HG03095 (cell line): ENCODE measurements around the gene TMEM131.

ENCODE experiments used
- ATAC-seq: cut with Tn5 transposase; IDR thresholded peaks from one replicate; pipeline ENCODE4 v1.9.1; 2021; ENCODE audit warnings: moderate library complexity; ENCODE audit not compliant: unreplicated experiment

TMEM131 gene

DNA sequence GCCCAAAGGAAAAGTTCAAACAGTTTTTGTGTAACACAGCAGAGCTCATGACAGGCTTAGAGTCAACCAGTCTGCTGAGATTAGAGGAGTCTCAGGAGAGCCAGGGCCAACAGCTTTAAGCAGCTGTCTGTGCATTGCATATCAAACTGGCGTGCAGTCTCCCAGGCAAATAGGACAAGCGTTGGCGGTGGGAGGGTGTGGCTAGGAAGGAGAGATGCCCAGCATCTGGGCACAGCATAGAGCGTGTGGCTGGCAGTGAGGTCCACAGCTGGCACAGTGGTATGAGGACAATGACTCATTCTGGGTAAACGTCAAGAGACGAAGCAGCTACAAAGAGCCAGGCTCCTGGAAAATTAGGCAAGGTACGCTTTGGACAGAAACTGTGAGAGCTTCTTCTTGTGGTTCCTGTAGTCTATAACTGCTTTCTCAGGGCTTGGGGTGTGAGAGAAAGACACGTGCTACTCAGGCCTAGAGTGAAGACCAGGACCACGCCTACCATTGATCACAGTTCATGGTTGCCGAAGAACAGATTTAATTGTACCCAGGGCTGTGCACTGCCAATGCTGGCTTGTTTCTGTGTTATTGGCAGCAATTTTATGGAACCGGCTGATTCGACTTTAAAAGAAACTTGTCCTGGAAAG is 267.5 kb downstream of the TMEM131 start:
- ATAC-seq, result no peak

DNA sequence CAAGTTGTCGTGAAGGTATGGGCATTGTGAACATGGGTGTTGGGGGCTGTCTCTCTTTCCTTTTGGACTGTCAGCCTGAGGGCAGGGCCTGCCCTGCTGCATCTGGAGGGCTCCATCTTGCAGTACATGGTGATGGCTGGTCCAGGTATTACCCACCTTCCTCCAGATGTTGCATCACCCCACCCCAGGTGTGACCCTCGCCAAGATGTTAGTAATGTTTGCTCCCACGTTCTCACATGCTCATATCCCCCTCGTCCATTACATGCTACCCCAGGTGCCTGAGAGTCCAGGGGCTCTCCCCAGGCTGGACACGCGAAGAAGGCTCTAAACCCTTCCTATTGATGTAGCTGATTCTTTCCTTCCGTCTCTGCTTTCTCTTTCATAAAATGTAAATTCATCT is 268.5 kb downstream of the TMEM131 start:
- no peak for ATAC-seq

DNA sequence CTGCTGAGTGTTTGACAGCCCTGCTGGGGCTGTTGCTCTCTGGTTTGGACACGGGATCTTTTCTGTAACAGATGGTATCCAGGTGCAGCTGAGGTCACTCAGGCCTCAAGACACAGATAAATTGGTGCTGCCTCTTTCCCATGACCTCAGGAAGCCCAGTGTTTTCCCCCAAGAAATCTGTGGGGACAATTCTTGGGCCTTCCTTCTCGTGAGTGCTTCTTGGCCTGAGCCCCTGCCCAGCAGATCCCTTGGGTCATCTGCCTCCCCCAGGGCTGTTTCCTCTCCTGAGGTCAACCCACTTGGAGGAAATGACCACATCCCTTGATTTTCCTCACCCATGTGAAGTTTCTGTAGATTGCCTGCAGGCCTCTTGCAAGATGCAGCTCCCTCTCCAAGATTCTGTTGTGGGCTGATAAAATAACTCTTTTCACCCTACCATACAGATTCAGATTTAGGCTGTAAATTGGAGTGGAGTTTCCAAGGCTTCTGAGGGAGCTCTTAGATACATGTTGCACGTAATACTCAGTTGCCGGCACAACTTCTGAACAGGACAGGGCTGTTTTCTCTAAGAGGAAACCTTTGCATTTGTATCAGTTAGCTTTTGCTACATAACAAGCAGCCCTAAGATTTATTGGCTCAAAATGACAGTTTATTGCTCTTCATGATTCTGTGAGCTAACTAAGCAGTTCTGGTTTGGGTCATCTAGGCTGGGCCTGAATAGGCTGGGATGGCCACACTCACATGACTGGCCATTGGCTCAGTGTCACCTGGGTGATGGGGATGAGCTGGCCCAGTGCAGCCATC is 269.3 kb downstream of the TMEM131 start:
- no peak for ATAC-seq

DNA sequence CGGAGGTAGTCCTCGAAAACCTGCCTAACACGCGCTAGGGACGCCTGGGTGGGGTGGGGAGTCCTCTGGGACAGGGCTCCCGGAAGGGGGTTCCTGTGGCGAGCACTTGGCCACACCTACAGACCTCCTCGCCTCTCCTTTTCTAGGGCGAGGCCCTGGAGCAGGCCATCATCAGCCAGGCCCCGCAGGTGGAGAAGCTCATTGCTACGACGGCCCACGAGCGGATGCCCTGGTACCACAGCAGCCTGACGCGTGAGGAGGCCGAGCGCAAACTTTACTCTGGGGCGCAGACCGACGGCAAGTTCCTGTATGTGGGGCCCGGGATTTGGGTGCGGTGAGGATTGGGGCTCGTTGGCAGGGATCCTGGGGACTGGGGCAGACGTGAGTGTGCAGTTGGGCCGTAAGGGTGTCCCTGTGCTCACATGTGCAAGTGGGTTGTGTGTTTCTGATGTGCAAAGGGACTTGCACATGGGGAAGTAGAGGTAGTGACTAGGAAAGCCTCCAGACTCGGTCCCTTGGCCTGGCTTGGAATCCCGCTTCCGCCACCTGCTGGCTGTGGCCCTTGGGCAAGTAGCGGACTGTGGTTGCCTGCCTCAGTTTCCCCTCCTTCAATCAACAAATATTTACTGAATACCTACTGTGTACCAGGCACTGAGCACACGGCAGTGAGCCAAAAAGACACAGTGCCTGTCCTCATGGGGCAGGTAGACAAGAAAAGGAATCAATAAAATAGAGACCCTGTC is 270.6 kb downstream of the TMEM131 start:
- ATAC-seq, result no peak

DNA sequence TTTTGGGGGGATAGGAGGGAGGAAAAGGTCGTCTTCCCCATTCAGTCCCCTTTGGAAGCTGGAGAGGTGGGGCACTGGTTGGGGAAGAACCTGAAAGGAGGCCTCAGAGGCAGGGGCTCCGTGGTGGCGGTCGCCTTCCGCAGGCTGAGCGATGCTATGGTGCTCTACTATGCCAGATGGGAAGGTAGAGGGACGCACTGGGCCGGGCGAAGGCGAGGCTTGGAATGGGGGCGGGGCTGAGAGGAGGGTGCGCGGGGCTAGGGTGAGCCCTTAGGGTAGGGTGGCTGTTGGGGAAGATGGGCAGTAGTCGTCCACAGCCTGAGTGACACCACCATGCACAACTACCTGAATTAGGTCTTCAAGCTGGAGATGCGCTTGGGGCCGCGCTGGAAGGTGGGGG is 271.2 kb downstream of the TMEM131 start:
- no peak for ATAC-seq

DNA sequence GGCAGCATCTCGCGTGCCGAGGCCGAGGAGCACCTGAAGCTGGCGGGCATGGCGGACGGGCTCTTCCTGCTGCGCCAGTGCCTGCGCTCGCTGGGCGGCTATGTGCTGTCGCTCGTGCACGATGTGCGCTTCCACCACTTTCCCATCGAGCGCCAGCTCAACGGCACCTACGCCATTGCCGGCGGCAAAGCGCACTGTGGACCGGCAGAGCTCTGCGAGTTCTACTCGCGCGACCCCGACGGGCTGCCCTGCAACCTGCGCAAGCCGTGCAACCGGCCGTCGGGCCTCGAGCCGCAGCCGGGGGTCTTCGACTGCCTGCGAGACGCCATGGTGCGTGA is 271.7 kb downstream of the TMEM131 start:
- no peak for ATAC-seq

DNA sequence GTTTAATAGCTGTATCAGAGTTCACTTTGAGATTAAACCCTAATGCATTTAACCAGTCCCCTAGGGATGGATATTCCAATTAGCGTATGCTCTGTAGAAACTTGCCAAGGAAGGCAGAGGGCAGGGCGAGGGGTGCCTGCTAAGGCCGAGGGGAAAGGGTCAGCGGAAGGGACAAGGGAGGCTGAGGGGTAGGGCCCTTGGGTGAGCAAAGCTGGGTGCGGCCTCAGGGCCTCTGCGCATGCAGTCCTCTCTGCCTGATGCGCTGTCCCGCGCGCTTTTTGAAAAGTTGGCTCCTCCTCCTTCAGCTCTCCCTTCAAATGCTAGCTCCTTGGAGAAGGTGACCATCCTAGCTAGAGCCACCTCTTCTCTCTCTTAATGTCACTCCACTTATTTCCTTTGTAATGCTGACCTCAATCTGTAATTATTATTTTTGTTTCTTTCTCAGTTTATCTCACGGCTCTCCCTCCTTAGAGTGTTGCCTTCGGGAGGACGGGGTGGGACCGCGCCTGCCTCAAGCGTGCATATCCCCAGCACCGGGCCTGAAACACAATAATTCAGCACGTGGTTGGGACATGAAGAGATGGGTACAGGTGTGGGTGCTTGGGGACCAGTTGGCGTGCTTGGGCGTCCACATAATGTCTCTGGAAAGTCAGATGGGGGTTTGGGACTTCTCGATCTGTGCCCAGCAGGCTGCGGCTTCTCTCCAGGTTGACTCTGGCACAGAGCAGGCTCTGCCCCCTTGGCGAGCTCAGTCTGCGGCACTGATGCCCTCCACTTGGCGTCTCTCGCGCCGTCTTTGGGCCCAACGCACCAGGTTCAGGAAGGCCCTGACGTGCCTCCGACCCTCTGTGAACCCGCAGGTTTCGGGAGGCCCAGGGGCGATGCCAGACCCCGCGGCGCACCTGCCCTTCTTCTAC is 272.3 kb downstream of the TMEM131 start:
- ATAC-seq, result no peak

DNA sequence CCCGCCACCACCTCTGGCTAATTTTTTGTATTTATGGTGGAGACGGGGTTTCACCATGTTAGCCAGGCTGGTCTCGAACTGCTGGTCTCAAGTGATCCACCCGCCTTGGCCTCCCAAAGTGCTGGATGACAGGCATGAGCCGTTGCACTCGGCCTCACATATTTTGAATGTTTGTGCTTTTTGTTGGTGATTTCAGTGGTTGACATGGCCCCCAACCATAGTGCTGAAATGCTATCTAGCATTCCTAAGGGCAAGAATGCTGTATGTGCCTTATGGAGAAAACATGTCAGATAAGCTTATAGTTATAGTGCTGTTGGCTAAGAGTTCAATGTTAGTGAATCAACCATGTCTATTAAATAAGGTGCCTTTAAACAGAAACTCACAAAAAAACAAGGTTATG is 273.5 kb downstream of the TMEM131 start:
- ATAC-seq, result no peak

DNA sequence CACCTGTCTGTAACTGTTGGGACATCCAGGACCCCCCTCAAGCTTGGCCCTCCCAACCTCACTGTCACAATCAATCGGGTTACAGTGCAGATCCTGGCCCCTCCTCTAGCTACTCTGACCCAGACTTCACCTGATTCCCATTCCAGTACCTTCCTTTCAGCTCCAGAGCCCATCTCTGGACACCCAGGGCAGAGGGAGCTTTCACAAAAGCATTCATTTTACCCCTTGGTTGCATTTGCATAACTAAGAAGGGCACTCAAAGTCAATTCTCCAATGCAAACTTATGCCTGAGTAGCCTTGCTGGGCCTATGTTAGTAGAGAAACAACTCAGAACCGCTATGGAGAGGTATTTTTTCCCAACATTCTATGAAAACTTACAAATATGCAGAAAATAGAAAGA is 275.0 kb downstream of the TMEM131 start:
- no peak for ATAC-seq

DNA sequence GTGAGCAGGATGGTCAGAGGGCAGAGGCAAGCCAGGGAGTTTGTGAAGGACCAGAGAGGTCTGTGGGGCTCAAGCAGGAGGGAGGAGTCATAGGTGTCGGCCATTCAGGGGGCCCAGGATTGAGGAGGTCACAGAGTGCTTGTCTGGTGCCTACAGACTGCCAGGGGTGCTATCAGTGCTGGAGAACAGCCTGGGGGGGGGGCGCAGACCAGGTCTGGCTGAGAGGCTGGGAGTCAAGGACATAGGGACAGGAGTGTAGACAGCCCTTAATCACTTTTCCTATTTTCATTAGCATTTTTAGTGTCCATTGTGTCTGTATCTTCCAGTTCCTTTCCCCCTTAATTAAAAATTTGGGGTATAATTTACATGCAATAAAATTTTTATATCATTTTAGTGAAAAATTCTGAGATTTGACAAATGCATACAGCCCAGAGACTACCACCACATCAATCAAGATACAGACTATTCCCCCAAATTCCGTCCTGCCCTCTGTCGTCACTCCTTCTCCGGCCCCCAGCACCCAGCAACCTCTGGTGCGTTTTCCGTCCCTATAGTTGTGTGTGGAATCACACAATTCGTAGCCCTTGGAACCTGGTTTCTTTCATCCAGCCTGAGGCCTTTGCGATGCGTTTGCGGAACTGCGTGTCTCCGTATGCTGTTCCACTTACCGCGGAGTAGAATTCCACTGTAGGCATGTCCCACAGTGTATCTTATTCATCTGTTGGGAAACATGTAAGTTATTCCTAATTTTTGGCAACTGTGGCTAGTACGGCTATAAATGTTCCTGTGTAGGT is 276.2 kb downstream of the TMEM131 start:
- ATAC-seq, result no peak

DNA sequence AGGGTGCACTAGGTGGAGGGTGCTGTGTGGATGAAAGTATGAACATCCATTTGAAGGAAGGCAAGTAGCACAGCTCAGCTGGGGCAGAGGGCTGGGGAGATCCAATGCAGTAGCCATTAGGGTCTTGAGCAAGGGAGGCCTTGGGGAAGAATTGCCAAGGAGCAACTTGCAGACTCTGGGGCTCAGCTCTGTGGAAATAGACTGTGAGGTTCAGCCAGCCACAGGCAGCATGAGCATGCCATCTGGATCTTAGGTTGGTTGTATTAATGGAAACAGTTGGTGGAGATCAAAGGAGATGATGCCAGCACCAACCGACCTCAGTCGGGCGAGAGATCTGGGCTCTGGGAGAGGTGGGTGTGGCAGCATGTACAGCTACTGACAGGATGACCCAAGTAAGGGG is 276.8 kb downstream of the TMEM131 start:
- no peak for ATAC-seq

DNA sequence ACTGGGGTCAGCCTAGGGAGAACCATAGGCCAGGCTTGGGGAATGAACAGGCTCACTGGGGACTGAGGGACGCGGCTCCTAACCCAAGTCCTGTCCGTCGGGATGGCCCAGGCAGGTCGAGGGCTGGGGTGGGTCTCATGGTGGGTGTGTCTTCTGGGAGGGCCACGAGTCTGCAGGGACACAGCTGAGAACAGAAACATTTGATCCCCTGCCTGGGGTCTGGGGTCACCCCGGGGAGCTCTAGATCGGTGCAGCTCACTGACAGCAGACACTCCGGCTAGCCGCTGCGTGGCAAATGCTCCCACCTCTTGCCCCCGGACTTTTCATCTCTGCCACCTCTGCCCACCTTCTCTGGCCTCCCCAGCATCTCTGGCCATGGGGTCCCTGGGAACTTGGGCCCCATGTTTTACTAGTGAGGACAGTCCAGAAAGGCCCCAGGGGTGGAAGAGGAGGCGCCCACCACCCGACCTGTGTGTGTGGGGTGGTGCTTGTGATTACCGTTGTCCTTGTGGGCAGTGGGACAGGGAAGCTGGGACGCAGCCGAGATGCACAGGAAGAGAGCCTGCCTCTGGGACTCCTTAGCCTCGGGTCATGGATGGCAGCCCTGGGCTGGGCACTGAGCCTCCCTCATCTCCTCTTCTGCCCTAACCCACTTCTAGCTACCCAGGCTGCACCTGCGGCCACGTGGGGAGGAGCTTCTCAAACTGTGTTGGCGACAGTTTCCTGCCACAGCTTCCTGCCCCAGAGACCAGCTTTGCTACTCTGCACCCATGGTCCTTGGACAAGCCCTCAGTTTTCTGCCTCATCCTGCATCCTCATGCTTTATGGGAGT is 277.5 kb downstream of the TMEM131 start:
- ATAC-seq, result no peak

DNA sequence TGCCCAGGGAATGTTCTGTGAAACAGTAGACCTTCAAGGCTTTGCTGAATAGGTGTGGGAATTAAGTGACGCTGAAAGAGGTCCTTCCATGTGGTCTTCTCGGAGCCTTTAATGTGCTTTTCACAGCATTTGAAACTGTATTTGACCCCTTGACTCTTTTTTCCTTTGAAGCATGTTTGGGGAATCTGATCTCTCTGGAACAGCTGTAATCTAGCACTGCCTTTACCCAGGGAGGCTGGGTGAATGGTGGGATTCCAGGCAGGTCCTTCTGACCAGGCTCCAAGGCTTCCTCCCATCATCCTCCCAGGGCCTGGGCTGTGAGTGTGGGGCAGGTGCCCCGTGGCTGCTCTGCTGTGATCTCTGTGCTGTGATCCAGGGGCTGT is 278.1 kb downstream of the TMEM131 start:
- ATAC-seq, result no peak

DNA sequence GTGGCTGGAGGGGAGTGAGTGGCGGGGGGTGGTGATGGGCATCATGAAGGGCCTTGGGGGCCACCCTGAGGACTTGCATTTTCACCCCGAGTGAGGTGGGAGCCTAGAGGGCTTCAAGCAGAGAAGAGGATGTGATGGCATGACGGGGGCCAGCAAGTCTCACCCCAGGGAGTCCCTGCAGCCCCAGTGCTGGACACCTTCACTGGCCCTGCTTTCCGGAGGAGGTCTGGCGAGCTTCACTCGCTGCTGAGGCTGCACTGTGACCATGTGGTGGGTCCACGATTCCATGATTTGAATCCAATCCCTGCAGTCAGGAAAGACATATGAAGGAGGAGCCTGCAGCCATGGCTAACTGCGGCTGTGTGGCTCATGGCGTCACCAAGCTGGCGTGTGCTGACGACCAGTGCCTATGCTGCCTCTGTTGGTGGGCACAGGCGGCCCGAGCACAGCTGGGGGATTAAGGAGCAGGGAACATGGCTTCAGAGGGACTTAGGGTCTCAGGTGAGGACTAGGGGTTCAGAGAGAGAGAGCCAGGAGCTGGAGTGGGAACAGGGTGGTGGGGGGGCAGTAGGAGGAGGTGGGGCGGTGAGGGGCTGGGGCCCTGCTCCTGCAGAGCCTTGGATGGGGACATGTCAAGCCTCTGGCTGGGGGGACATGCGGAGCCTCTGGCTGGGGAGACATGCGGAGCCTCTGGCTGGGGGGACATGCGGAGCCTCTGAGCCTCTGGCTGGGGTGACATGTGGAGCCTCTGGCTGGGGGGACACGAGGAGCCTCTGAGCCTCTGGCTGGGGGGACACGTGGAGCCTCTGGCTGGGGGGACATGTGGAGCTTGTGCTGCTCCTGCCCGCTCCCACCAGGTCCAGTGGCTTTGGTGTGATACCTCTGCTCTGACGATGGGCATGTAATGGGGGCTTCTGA is 278.8 kb downstream of the TMEM131 start:
- ATAC-seq, result no peak

DNA sequence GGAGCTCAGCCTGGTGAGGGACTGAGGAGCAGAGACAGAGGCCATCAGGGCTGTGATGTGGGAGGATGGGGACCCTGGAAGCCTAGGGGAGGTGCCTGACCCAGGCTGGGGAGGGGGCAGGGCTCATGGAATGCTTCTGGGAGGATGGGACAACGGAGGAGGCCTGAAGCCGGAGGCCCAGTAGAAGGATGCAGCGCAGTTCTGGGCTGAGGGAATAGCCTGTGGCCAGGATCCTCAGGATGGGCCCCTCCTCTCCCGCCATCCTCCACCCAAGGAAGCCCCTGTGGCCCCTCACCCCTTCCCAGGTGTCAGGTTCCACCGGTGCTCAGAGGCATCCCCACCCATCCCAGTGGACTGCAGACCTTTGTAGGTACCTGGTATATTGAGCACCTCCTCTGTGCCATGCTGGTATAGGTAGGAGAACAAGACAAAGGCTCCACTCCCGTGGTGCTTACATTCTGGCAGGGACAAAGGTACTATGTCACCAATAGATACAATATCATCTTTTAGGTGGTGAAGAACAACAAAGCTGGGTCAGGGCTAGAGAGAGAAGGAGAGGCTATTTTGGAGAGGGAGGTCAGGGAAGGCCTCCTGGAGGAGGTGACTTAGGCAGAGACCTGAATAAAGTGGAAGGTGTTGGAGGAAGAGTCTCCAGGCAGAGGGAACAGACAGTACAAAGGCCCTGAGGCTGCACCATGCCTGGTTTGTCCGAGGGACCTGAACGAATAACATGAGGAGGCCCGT is 279.6 kb downstream of the TMEM131 start:
- no peak for ATAC-seq

DNA sequence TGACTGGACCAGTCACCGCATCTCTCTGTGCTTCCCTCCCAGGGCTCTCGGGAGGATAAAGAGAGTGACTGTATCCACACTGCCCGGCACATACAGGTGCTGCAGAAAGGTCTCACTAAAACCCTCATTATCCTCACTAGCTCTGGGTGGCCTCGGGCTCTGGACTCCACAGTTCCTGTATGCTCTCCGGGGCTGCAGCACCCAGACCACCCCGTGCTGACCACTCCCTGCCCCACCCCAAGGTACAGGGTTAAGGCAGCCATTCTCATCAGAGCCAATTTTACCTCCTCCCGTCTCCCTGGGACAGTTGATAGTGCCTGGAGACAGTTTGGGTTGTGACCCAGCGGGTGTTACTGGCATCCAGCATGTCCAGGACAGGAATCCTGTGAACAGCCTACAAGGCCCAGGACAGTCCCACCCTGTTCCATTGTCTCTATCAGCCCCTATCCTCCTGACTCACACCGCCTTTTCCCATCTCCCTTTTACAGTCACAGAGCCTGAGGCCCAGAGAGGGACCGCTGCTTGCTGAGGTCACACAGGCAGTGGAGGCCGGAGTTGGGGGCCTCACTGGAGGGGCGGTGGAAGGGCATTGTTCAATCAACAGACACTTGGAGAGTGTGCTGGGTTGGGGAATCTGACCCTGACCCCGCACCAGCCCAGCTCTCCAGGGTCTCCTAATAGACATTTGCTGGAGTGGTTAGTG is 280.6 kb downstream of the TMEM131 start:
- ATAC-seq, result no peak
